ENCODE results near the gene PXDC1. TPM values are rescaled to one million over a fixed set of nuclear protein-coding genes. Genes with fewer than 3 reads are reported as not detected.

Gene PXDC1
- total and polyA plus RNA-seq, 2 donors (not counting 3 experiments of a cell fraction or from before 2014, with no cell fraction given): 60.9 to 121 TPM

GRCh38 chr6:3732345-3733141 lies 19.0 kb downstream of the PXDC1 start:
- H3K79me2 ChIP-seq (ENCODE audit: control insufficient read depth, insufficient read depth, low read length): peaks cover 99% of the 10 kb centered on the region
- no peak overlapping the region for H3K9ac ChIP-seq (replicated peaks; ENCODE audit: extremely low read depth, insufficient read depth, low read length)
- peak; percentile 88 for DNase-seq (ENCODE audit: low read depth, low spot score)
- ChIA-PET POLR2A (no interaction called here), CTCF (interaction anchor here (0.5 to 7.9 kb wide), 49 partner anchors 9 to 732 kb away, joined by 3 to 133 read pairs (median 5); partner anchors contain the start of genes FAM50B and TUBB2A)
- no peaks in the 10 kb centered on the region for H3K9me1 ChIP-seq (replicated peaks; ENCODE audit: control insufficient read depth, extremely low read depth, insufficient read depth, low read length)
- no peak overlapping the region for H3K4me3 ChIP-seq (replicated peaks in 1 of 3; ENCODE audit: insufficient read depth in 1 of 3, low read depth in 1 of 3, low read length in 3 of 3)
- intact Hi-C loops (cut with micrococcal nuclease): loop anchor here (1.0 to 5.0 kb wide), 4 partner anchors 275 to 606 kb away; partner anchors contain the start of gene SLC22A23
- peaks cover 40% of the 10 kb centered on the region for H3K4me1 ChIP-seq (ENCODE audit: control insufficient read depth, extremely low read depth, insufficient read depth, low read length)
- peaks cover 44 to 58% of the 10 kb centered on the region in 2 experiments for H3K36me3 ChIP-seq (ENCODE audit: control insufficient read depth in 2 of 2, extremely low read depth in 1 of 2, insufficient read depth in 2 of 2, low read length in 2 of 2)
- peak; percentile 96 for FAIRE-seq
- no peaks in the 10 kb centered on the region for H3K9me3 ChIP-seq (replicated peaks; ENCODE audit: control insufficient read depth, insufficient read depth, low read length)
- TF ChIP-seq CTCF (IDR thresholded peaks at IDR 0.05; ENCODE audit: extremely low read depth in 1 of 2, insufficient read depth in 1 of 2, low read depth in 1 of 2, low read length in 2 of 2) (peak; percentile 79 to 84), GATA2 (IDR thresholded peaks at IDR 0.05; ENCODE audit: insufficient read depth, insufficient read length, low read depth, low read length) (no peak), FOS (IDR thresholded peaks at IDR 0.05; ENCODE audit: borderline replicate concordance, insufficient read depth, low read length) (peak; percentile 55), EZH2 (IDR thresholded peaks at IDR 0.05; ENCODE audit: borderline replicate concordance, low read depth, low read length, severe bottlenecking) (no peak), POLR2AphosphoS5 (IDR thresholded peaks at IDR 0.05; ENCODE audit: insufficient read depth, low read depth, low read length) (peak; percentile 10), POLR2A (IDR thresholded peaks at IDR 0.05; ENCODE audit: low read depth, low read length) (peak; percentile 22)
- H4K20me1 ChIP-seq (replicated peaks; ENCODE audit: control insufficient read depth, extremely low read depth, insufficient read depth, low read length): peaks cover 6% of the 10 kb centered on the region
- H3K4me2 ChIP-seq (ENCODE audit: insufficient read depth, low read length): peak overlapping the region; percentile 2
- no peak overlapping the region for H2AFZ ChIP-seq (ENCODE audit: low read depth, low read length)
- dilution Hi-C loops (cut with MboI; ENCODE audit: extremely low pct_ligation_motif_present, low sequenced_read_pairs): no loop called here
- no TSS peak for BruUV-seq (replicated peaks)
- H3K27ac ChIP-seq (ENCODE audit: insufficient read depth, low read depth, low read length): no peak overlapping the region
- H3K27me3 ChIP-seq (ENCODE audit: control insufficient read depth in 2 of 2, insufficient read depth in 2 of 2, low read length in 2 of 2): no peaks in the 10 kb centered on the region

Data from endothelial cell of umbilical vein (primary cell).